Stomach (tissue), 4 donors: ENCODE measurements around the gene TOX3.

Experiments used
- CTCF ChIP-seq, 7 experiments: fragments of 450-650 bp in 4 of 7; fragments of 200-600 bp in 3 of 7; sonication (generic) in 3 of 7; IDR thresholded peaks; one replicate each; pipeline ENCODE4 v1.5.1; 2016 to 2019; ENCODE audit warnings: antibody characterized with exemption in 7 of 7, control low read depth in 2 of 7, mild to moderate bottlenecking in 1 of 7
- EP300 ChIP-seq: sonication (generic); formaldehyde crosslinking; IDR thresholded peaks from one replicate; pipeline ENCODE4 v1.6.1; 2017; ENCODE audit warnings: antibody characterized with exemption
- POLR2A ChIP-seq, 4 donors: fragments of 450-650 bp; IDR thresholded peaks; one replicate each; pipeline ENCODE4 v1.6.1; 2016; ENCODE audit warnings: antibody characterized with exemption in 4 of 4, control low read depth in 2 of 4, mild to moderate bottlenecking in 1 of 4, moderate library complexity in 1 of 4
- POLR2AphosphoS5 ChIP-seq, 3 donors: sonication (generic); formaldehyde crosslinking; IDR thresholded peaks; one replicate each; pipeline ENCODE4 v1.6.1; 2016; ENCODE audit warnings: antibody characterized with exemption in 3 of 3

GRCh38 chr16:52532384-52532783 lies 14.6 kb downstream of the TOX3 start:
- TF ChIP-seq CTCF (IDR thresholded peaks at IDR 0.05): no peak
- no peak for TF ChIP-seq POLR2A (IDR thresholded peaks at IDR 0.05)
- no peak for TF ChIP-seq EP300
- TF ChIP-seq POLR2AphosphoS5 (IDR thresholded peaks at IDR 0.05): no peak
